HepG2 (cell line): Measurements from ENCODE around the gene USP7. TPM values are rescaled to one million over a fixed set of nuclear protein-coding genes. Genes with fewer than 3 reads are reported as not detected.

Experiments used
- ATAC-seq: fragments of 200-7000 bp; cut with Tn5 transposase; 3 replicates; pipeline ENCODE4 v1.9.1; 2020; ENCODE audit warnings: mild to moderate bottlenecking, moderate library complexity
- BruUV-seq: library from RNA; stranded (reverse); fragments of 400-500 nt; replicated peaks from 2 replicates; lab custom pipeline; 2021; lab: Mats Ljungman, UMichigan
- CTCF ChIA-PET: fragments of 300-600 bp; formaldehyde crosslinking; extraction: SDS; loops from one replicate; lab custom pipeline; 2021; ENCODE audit warnings: low total read pairs, inconsistent platforms, low intra/inter-chr PET ratio; lab: Yijun Ruan, JAX
- POLR2A ChIA-PET: fragments of 350-600 bp; sonication (Branson Sonifier 250); formaldehyde crosslinking; loops from one replicate; lab custom pipeline; 2020; ENCODE audit warnings: antibody characterized with exemption, inconsistent platforms; lab: Yijun Ruan, JAX
- DNase-seq: peaks from one replicate; pipeline ENCODE4 v3.0.0-alpha.2; 2015; ENCODE audit warnings: low spot score
- FAIRE-seq: peaks from 3 replicates; lab custom pipeline; 2011; peaks lifted over from hg19 to GRCh38; lab: Jason Lieb, UNC
- H2AFZ ChIP-seq: one replicate; pipeline ENCODE4 v1.6.1; 2011; ENCODE audit warnings: low read length, inconsistent platforms
- H3K27ac ChIP-seq: fragments of 300-600 bp; 3 replicates; pipeline ENCODE4 v1.8.0; 2011; ENCODE audit warnings: mixed run types, mild to moderate bottlenecking, mixed read lengths, low read length, inconsistent platforms; ENCODE audit not compliant: insufficient read depth; ENCODE audit errors: extremely low read length
- H3K27me3 ChIP-seq, 2 experiments: fragments of 200-600 bp in 1 of 2; 2 replicates in 1 of 2; 3 replicates in 1 of 2; pipeline versions ENCODE4 v1.6.0 to v1.8.0; 2011; ENCODE audit warnings: low read length in 2 of 2, mild to moderate bottlenecking in 2 of 2, moderate library complexity in 2 of 2, inconsistent platforms in 1 of 2; ENCODE audit not compliant: insufficient read depth in 2 of 2, control insufficient read depth in 1 of 2
- H3K36me3 ChIP-seq, 2 experiments: fragments of 200-600 bp in 1 of 2; replicated peaks in 1 of 2; 2 replicates in 1 of 2; 3 replicates in 1 of 2; pipeline versions ENCODE4 v1.5.1 to v1.8.0; 2011; ENCODE audit warnings: low read length in 2 of 2, inconsistent platforms in 1 of 2; ENCODE audit not compliant: insufficient read depth in 2 of 2, control insufficient read depth in 1 of 2
- H3K4me1 ChIP-seq: 2 replicates; pipeline ENCODE4 v1.5.1; 2012; ENCODE audit warnings: low read length, inconsistent platforms; ENCODE audit not compliant: insufficient read depth
- H3K4me2 ChIP-seq: 2 replicates; pipeline ENCODE4 v1.6.0; 2011; ENCODE audit warnings: low read depth, low read length, inconsistent platforms
- H3K4me3 ChIP-seq, 3 experiments: fragments of 200-600 bp in 1 of 3; sonication (generic), shearing (Covaris generic) in 1 of 3; replicated peaks in 1 of 3; 2 replicates each; pipeline ENCODE4 v1.5.1; 2011 to 2016; ENCODE audit warnings: low read length in 3 of 3, inconsistent platforms in 2 of 3, low read depth in 2 of 3, mild to moderate bottlenecking in 2 of 3, control low read depth in 1 of 3, mixed read lengths in 1 of 3; ENCODE audit not compliant: insufficient read depth in 1 of 3
- H3K79me2 ChIP-seq: one replicate; pipeline ENCODE4 v1.6.1; 2011; ENCODE audit warnings: low read length, inconsistent platforms; ENCODE audit not compliant: insufficient read depth
- H3K9ac ChIP-seq: 2 replicates; pipeline ENCODE4 v1.6.0; 2011; ENCODE audit warnings: mild to moderate bottlenecking, low read depth, low read length, inconsistent platforms; ENCODE audit not compliant: insufficient read depth
- H3K9me3 ChIP-seq: 2 replicates; pipeline ENCODE4 v1.5.1; 2012; ENCODE audit warnings: mild to moderate bottlenecking, low read length
- H4K20me1 ChIP-seq: 2 replicates; pipeline ENCODE4 v1.6.0; 2011; ENCODE audit warnings: inconsistent platforms, mild to moderate bottlenecking, low read length, moderate library complexity; ENCODE audit not compliant: insufficient read depth
- AGO2 ChIP-seq: fragments of 200-400 bp; formaldehyde crosslinking; optimal IDR thresholded peaks from 2 replicates; pipeline ENCODE3; 2017; ENCODE audit warnings: mild to moderate bottlenecking, low read depth, low read length, moderate library complexity
- AHR ChIP-seq: IDR thresholded peaks from 2 replicates; pipeline ENCODE4 v1.6.1; 2018; ENCODE audit warnings: missing genetic modification reagents, missing compliant biosample characterization
- CCAR2 ChIP-seq: fragments of 200-400 bp; formaldehyde crosslinking; optimal IDR thresholded peaks from 2 replicates; pipeline ENCODE3; 2018; ENCODE audit warnings: low read depth, mild to moderate bottlenecking, low read length, moderate library complexity
- MTA1 ChIP-seq: sonication (generic); formaldehyde crosslinking; IDR thresholded peaks from 2 replicates; pipeline ENCODE4 v1.4.0; 2020; ENCODE audit warnings: missing genetic modification reagents, mild to moderate bottlenecking, borderline replicate concordance
- MTERF4 ChIP-seq: sonication (generic); formaldehyde crosslinking; IDR thresholded peaks from 2 replicates; pipeline ENCODE4 v1.8.0; 2023; ENCODE audit warnings: mild to moderate bottlenecking, missing genetic modification reagents
- NFAT5 ChIP-seq: sonication (generic); formaldehyde crosslinking; IDR thresholded peaks from 2 replicates; pipeline ENCODE4 v1.4.0; 2020; ENCODE audit warnings: missing genetic modification reagents
- THAP11 ChIP-seq: IDR thresholded peaks from 2 replicates; pipeline ENCODE4 v1.6.1; 2016; ENCODE audit warnings: missing biosample characterization, missing genetic modification reagents
- TOPORS ChIP-seq: sonication (generic); formaldehyde crosslinking; IDR thresholded peaks from 2 replicates; pipeline ENCODE4 v1.8.0; 2023; ENCODE audit warnings: mild to moderate bottlenecking, missing genetic modification reagents
- ZNF292 ChIP-seq: sonication (generic); formaldehyde crosslinking; IDR thresholded peaks from 2 replicates; pipeline ENCODE4 v1.8.1; 2022; ENCODE audit warnings: mild to moderate bottlenecking, low read depth, missing genetic modification reagents, borderline replicate concordance
- ZNF468 ChIP-seq: sonication (generic); formaldehyde crosslinking; IDR thresholded peaks from 2 replicates; pipeline ENCODE4 v1.8.0; 2022; ENCODE audit warnings: mild to moderate bottlenecking, moderate library complexity, missing genetic modification reagents
- ZNF768 ChIP-seq: sonication (generic); formaldehyde crosslinking; IDR thresholded peaks from 2 replicates; pipeline ENCODE4 v1.4.0; 2020; ENCODE audit warnings: missing genetic modification reagents
- WGBS: methylation state at CpG from one replicate; pipeline ENCODE4 v1.1.6; 2017; ENCODE audit warnings: low lambda C conversion rate; 5-methylcytosine and 5-hydroxymethylcytosine counted together
- in situ Hi-C: cut with HindIII; loops from 2 replicates; pipeline ENCODE4 v1.10.0; 2017; ENCODE audit warnings: low pct_unique_long_range_greater_than_20kb; ENCODE audit not compliant: extremely low pct_ligation_motif_present
- intact Hi-C: fragments of 100-400 bp; cut with micrococcal nuclease; formaldehyde crosslinking; loops from one replicate; pipeline ENCODE4 v1.10.0; 2022; ENCODE audit not compliant: unreplicated experiment
- polyA plus RNA-seq, 8 experiments: library from polyadenylated mRNA; depleted of rRNA in 3 of 8; stranded (reverse) in 7 of 8; unstranded in 1 of 8; fragments of >200 nt; fragmentation: Illumina TruSeq in 4 of 8; extraction: Trizol in 4 of 8; gene quantifications; 2 replicates each; pipeline versions ENCODE4 v1.2.1 to v1.2.3, GENCODE V29; 2011 to 2016; ENCODE audit warnings: low read depth in 4 of 8, missing spikeins in 1 of 8, mixed read lengths in 1 of 8; ENCODE audit not compliant: insufficient read depth in 1 of 8
- total RNA-seq, 5 experiments: library from RNA; depleted of rRNA; stranded (reverse); fragments of >200 nt; fragmentation: Illumina TruSeq; extraction: Trizol; gene quantifications; 2 replicates each; pipeline ENCODE4 v1.2.3, GENCODE V29; 2016; ENCODE audit warnings: low read depth in 1 of 5

The USP7 gene
- total and polyA plus RNA-seq, 2 of the 13 experiments (the other 11 are each of a cell fraction or from before 2014, with no cell fraction given), result 52.5 to 173 TPM

- Histone ChIP-seq H3K4me3 (peak overlapping the region in 1 of 3 experiments; percentile 64; a peak in 1 of 6 replicates), H3K4me1 (peaks cover 82% of the 10 kb centered on the region), H3K4me2 (peak overlapping the region; percentile 91), H3K9me3 (no peaks in the 10 kb centered on the region), H4K20me1 (peaks cover 53% of the 10 kb centered on the region; the same call in 1 of the 2 replicates), H2AFZ (no peak overlapping the region), H3K27me3 (no peaks in the 10 kb centered on the region; a peak in 1 of 5 replicates), H3K27ac (peak overlapping the region; percentile 95), H3K36me3 (peaks cover 14 to 18% of the 10 kb centered on the region in 2 experiments; a peak in 4 of 5 replicates), H3K9ac (peak overlapping the region; percentile 84), H3K79me2 (peaks cover 89% of the 10 kb centered on the region)
- CTCF ChIA-PET, result interaction anchor here (1.9 kb wide), 1 partner anchor 18 kb away, joined by 14 read pairs; no protein-coding TSS in a partner anchor
- BruUV-seq, result no TSS peak
- FAIRE-seq, result no peak
- no peak for DNase-seq
- POLR2A ChIA-PET, result interaction anchor here (1.0 to 10.4 kb wide), 14 partner anchors 8 to 292 kb away, joined by 3 to 235 read pairs (median 6); partner anchors contain the start of genes CARHSP1, HAPSTR1, LITAFD and USP7
- intact Hi-C loops, result loop anchor here (1.0 to 5.0 kb wide), 3 partner anchors 18 to 185 kb away; partner anchors contain the start of genes PMM2 and TMEM186
- WGBS, result 77% methylated on average over 14 of the region's 14 CpGs
- in situ Hi-C loops, result no loop called here
- peak; percentile 0; the same call in 1 of the 3 replicates for ATAC-seq
- no peak for TF ChIP-seq MTA1 (CRISPR knock-in tag)
- no peak for TF ChIP-seq NFAT5 (CRISPR knock-in tag)
- TF ChIP-seq THAP11 (CRISPR knock-in tag), result no peak
- peak; percentile 17; the same call in 1 of the 2 replicates for TF ChIP-seq AHR (CRISPR knock-in tag)
- no peak for TF ChIP-seq ZNF292 (CRISPR knock-in tag)
- TF ChIP-seq MTERF4 (CRISPR knock-in tag), result peak; percentile 71; the same call in 1 of the 2 replicates
- TF ChIP-seq TOPORS (CRISPR knock-in tag), result no peak
- TF ChIP-seq AGO2, result peak; percentile 68
- TF ChIP-seq CCAR2, result no peak
- TF ChIP-seq ZNF468 (CRISPR knock-in tag), result 0 out of 2 replicates have a peak, but pooled peaks have one; percentile 25
- peak; percentile 49; the same call in 1 of the 2 replicates for TF ChIP-seq ZNF768
Measured at GRCh38 chr16:8862309-8863130, 101.2 kb downstream of the USP7 start.
